ENCODE measurements around the gene RAB20. TPM values are rescaled to one million over a fixed set of nuclear protein-coding genes. Genes with fewer than 3 reads are reported as not detected.
"Not testable (repeated sequence)": the region's sequence is repeated elsewhere in the genome, so short reads cannot be mapped to it uniquely, and the experiment has no call there.

The RAB20 gene
- total and polyA plus RNA-seq, 7 donors, result 1.2 to 20.5 (median 2.9) TPM

DNA sequence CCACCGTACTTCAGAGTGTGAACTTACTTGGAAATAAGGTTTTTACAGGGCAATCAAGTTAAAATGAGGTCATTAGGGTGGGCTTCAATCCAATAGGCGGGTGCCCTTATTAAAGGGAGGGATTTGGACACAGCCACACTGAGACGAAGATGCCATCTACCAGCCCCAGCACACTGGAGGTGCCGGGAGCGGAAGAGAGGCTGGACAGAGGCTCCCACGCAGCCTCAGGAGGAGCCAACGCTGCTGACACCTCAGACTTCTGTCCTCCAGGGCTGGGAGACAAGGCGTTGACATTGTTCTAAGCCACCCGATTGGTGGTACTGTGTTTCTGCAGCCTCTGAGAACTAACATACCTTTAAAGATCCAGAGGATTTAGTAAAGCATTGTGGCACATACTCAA is 12.6 kb upstream of the RAB20 start:
- WGBS, 3 donors, result 24 to 47% (median 35%) methylated on average over 9 of the region's 9 CpGs
- Histone ChIP-seq H3K27me3 (ENCODE audit: insufficient read depth in 3 of 3, low read length in 2 of 3) (peaks cover 0 to 41% (median 7%) of the 10 kb centered on the region in 3 donors), H3K36me3 (ENCODE audit: insufficient read depth in 1 of 2, low read depth in 1 of 2) (no peaks in the 10 kb centered on the region), H3K4me3 (no peak overlapping the region), H3K4me1 (no peaks in the 10 kb centered on the region), H3K27ac (no peak overlapping the region), H3K9me3 (no peaks in the 10 kb centered on the region)
- intact Hi-C loops (cut with DNase I), result no loop called here
- DNase-seq (no peak), ATAC-seq (no peak)
- TF ChIP-seq, protein P1, sequence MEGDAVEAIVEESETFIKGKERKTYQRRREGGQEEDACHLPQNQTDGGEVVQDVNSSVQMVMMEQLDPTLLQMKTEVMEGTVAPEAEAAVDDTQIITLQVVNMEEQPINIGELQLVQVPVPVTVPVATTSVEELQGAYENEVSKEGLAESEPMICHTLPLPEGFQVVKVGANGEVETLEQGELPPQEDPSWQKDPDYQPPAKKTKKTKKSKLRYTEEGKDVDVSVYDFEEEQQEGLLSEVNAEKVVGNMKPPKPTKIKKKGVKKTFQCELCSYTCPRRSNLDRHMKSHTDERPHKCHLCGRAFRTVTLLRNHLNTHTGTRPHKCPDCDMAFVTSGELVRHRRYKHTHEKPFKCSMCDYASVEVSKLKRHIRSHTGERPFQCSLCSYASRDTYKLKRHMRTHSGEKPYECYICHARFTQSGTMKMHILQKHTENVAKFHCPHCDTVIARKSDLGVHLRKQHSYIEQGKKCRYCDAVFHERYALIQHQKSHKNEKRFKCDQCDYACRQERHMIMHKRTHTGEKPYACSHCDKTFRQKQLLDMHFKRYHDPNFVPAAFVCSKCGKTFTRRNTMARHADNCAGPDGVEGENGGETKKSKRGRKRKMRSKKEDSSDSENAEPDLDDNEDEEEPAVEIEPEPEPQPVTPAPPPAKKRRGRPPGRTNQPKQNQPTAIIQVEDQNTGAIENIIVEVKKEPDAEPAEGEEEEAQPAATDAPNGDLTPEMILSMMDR (IDR thresholded peaks at IDR 0.05), result no peak

DNA sequence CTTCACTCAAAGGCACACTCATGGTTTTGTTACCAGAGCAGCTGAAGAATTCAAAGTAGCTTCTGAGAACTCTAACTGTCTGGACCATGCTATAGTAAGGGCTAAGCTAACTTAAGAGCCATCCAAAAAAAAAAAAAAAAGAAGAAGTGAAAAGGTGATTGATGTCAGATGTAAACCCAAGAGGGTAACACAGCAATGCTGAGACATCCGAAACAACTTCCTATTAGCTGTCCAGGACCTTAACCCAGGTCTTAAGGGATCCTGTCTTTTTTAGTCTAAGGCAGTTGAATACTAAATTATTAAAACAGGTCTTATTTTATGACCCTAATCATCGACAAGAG is 11.2 kb upstream of the RAB20 start:
- intact Hi-C loops (cut with DNase I), result no loop called here
- DNase-seq, result no peak
- H3K27ac ChIP-seq, result no peak overlapping the region
- no peaks in the 10 kb centered on the region for H3K36me3 ChIP-seq (ENCODE audit: insufficient read depth in 1 of 2, low read depth in 1 of 2)
- H3K4me1 ChIP-seq, result no peaks in the 10 kb centered on the region
- H3K9me3 ChIP-seq, result no peaks in the 10 kb centered on the region
- H3K4me3 ChIP-seq, result no peak overlapping the region
- TF ChIP-seq, protein P1 (IDR thresholded peaks at IDR 0.05), result no peak
- no peak for ATAC-seq
- peaks cover 0 to 38% (median 10%) of the 10 kb centered on the region in 3 donors for H3K27me3 ChIP-seq (ENCODE audit: insufficient read depth in 3 of 3, low read length in 2 of 3)
- 63 to 73% (median 66%) methylated on average over 2 of the region's 2 CpGs for WGBS, 3 donors

DNA sequence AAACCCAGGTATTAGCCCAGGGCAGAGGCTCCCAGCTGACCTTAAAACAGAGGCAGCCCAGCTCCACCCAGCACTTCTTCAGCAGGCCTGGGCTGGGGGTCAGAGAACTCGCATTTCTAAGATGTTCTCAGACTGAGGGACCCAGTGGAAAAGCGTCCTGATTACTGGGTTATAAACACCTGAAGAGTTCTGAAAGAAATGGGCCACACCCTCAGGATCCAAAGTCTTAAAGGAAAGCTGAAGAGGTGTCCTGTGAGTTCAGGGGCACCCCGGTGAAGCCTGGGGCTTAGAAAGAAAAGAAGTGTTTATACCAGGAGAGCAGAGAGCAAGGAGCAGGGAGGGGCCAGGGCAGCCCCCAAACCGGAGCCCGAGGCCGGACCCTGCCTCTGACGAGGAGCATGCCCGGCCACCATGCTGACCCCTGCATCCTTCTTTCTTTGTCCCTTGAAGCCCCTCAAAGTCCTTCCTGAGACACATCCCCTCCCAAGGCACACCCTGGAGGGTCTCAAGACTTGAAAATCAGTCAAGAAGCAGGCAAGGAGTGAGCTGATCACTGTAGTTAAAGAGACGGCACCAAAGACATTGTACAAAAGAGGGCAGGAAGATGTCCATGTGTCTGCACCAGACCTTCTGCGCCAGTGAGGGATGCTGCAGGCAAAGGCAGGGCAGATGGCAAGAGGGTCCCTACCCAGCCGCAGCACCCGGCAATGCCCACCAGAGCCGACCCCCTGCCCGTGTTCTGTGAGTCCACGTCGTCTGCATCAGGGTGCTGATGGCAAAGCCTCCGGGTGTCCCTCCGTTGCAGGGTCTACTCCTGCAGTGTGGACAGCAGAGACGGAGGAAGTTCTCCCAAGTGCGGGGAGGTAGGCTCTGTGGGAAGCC is 10.6 kb upstream of the RAB20 start:
- intact Hi-C loops (cut with DNase I), result no loop called here
- WGBS, 3 donors, result 80 to 90% (median 85%) methylated on average over 20 of the region's 20 CpGs
- Histone ChIP-seq H3K27me3 (ENCODE audit: insufficient read depth in 3 of 3, low read length in 2 of 3) (peaks cover 0 to 38% (median 10%) of the 10 kb centered on the region in 3 donors), H3K9me3 (no peaks in the 10 kb centered on the region), H3K4me1 (no peaks in the 10 kb centered on the region), H3K27ac (no peak overlapping the region), H3K4me3 (no peak overlapping the region), H3K36me3 (ENCODE audit: insufficient read depth in 1 of 2, low read depth in 1 of 2) (no peaks in the 10 kb centered on the region)
- DNase-seq (no peak), ATAC-seq (no peak)
- TF ChIP-seq, protein P1 (IDR thresholded peaks at IDR 0.05), result no peak

DNA sequence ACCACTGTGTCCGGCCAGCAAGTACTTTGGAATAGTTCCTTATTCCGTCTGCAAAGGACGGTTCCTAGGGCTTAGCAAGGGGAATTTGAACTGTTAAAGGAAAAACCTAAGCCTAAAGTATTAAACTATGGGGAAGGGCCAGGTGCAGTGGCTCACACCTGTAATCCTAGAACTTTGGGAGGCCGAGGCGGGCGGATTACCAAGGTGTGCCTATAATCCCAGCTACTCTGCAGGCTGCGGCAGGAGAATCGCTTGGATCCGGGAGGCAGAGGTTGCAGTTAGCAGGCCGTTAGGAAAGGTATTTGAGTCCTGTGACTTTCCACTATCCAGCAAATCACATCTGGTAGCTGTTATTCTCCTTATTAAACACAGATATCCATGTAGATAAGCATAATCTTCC is 9.4 kb upstream of the RAB20 start:
- Histone ChIP-seq H3K4me1 (no peaks in the 10 kb centered on the region), H3K4me3 (no peak overlapping the region), H3K27me3 (ENCODE audit: insufficient read depth in 3 of 3, low read length in 2 of 3) (peaks cover 0 to 31% (median 10%) of the 10 kb centered on the region in 3 donors), H3K9me3 (no peaks in the 10 kb centered on the region), H3K27ac (no peak overlapping the region), H3K36me3 (ENCODE audit: insufficient read depth in 1 of 2, low read depth in 1 of 2) (no peaks in the 10 kb centered on the region)
- TF ChIP-seq, protein P1 (IDR thresholded peaks at IDR 0.05), result no peak
- intact Hi-C loops (cut with DNase I), result no loop called here
- DNase-seq (no peak), ATAC-seq (no peak)
- WGBS, 3 donors, result 62 to 74% (median 66%) methylated on average over 10 of the region's 10 CpGs

DNA sequence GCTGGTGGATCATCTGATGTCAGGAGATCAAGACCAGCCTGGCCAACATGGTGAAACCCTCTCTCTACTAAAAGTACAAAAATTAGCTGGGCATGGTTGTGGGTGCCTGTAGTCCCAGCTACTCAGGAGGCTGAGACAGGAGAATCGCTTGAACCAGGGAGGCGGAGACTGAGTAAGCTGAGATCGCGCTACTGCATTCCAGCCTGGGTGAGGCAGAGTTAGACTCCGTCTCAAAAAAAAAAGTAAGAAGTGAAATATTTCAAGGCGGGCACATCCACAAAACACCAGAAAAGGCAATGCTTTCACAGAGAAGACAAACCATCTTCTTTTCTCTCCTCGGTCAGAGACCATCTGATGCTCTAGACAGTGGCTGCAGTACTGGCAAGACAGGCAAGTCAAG is 8.4 kb upstream of the RAB20 start:
- intact Hi-C loops (cut with DNase I), result not testable (repeated sequence)

More for the DNA sequence above, 8.4 kb upstream of the RAB20 start:
- H3K27ac ChIP-seq; DNase-seq; H3K9me3 ChIP-seq; H3K36me3 ChIP-seq (ENCODE audit: insufficient read depth in 1 of 2, low read depth in 1 of 2); H3K4me3 ChIP-seq; ATAC-seq; H3K4me1 ChIP-seq: not testable (repeated sequence)
- peaks cover 0 to 27% (median 6%) of the 10 kb centered on the region in 3 donors for H3K27me3 ChIP-seq (ENCODE audit: insufficient read depth in 3 of 3, low read length in 2 of 3)
- 66 to 69% (median 67%) methylated on average over 7 of the region's 7 CpGs for WGBS, 3 donors
